K562 (cell line): ENCODE data around the gene TF.

ENCODE experiments used
- CHD2 ChIP-seq: IDR thresholded peaks from 2 replicates; pipeline ENCODE4 v1.6.1; 2011; ENCODE audit warnings: low read depth, low read length
- COPS2 ChIP-seq: fragments of 450-650 bp; conservative IDR thresholded peaks from 2 replicates; pipeline ENCODE4 v1.6.1; 2016; ENCODE audit warnings: mild to moderate bottlenecking, moderate library complexity
- CREB3 ChIP-seq: fragments of 450-650 bp; conservative IDR thresholded peaks from 2 replicates; pipeline ENCODE4 v1.6.1; 2016; ENCODE audit warnings: missing genetic modification characterization, low read depth, mild to moderate bottlenecking, missing compliant biosample characterization, moderate library complexity
- NFE2L1 ChIP-seq: fragments of 450-650 bp; IDR thresholded peaks from 2 replicates; pipeline ENCODE4 v1.6.1; 2016; ENCODE audit warnings: missing genetic modification characterization, low read depth, mild to moderate bottlenecking, missing compliant biosample characterization, moderate library complexity, borderline replicate concordance
- POLR2A ChIP-seq: fragments of 450-650 bp; conservative IDR thresholded peaks from 2 replicates; pipeline ENCODE4 v1.6.1; 2016
- RFX5 ChIP-seq: IDR thresholded peaks from 2 replicates; pipeline ENCODE4 v1.6.1; 2011; ENCODE audit warnings: low read depth, mild to moderate bottlenecking, improper control_type of control experiment, low read length
- TRIM28 ChIP-seq: fragments of 450-650 bp; IDR thresholded peaks from 2 replicates; pipeline ENCODE4 v1.6.1; 2017
- USF2 ChIP-seq: sonication (generic); formaldehyde crosslinking; IDR thresholded peaks from 2 replicates; pipeline ENCODE4 v1.5.0; 2020; ENCODE audit warnings: missing genetic modification reagents
- ZNF239 ChIP-seq: fragments of 250-450 bp; sonication (Bioruptor Pico); IDR thresholded peaks from 2 replicates; pipeline ENCODE4 v1.4.0; 2020; ENCODE audit warnings: mild to moderate bottlenecking
- ZNF408 ChIP-seq: fragments of 250-450 bp; sonication (Bioruptor Pico); IDR thresholded peaks from 2 replicates; pipeline ENCODE4 v1.4.0; 2020; ENCODE audit warnings: low read depth, mild to moderate bottlenecking, moderate library complexity
- ZNF431 ChIP-seq: sonication (generic); formaldehyde crosslinking; IDR thresholded peaks from 2 replicates; pipeline ENCODE4 v1.8.0; 2022; ENCODE audit warnings: mild to moderate bottlenecking, missing genetic modification reagents
- ZNF609 ChIP-seq: sonication (generic); formaldehyde crosslinking; IDR thresholded peaks from 2 replicates; pipeline ENCODE4 v1.8.1; 2023; ENCODE audit warnings: missing genetic modification reagents, mild to moderate bottlenecking, borderline replicate concordance

- TF ChIP-seq COPS2 (no peak), TRIM28 (no peak), CHD2 (no peak), POLR2A (no peak), USF2 (CRISPR knock-in tag) (no peak), NFE2L1 (no peak), ZNF239 (CRISPR knock-in tag) (no peak), RFX5 (no peak), ZNF431 (CRISPR knock-in tag) (no peak), CREB3 (tag) (no peak), ZNF408 (CRISPR knock-in tag) (no peak), ZNF609 (CRISPR knock-in tag) (no peak)
Observed at GRCh38 chr3:133717424-133717823, 28.8 kb upstream of the TF start.
